Right lobe of liver (tissue), 4 donors: ENCODE measurements around the gene SLC6A7.

Experiments
- CTCF ChIP-seq, 4 donors: fragments of 200-600 bp in 3 of 4; fragments of 450-650 bp in 1 of 4; IDR thresholded peaks; one replicate each; pipeline versions ENCODE4 v1.5.1 to v1.8.0; 2016 to 2022; ENCODE audit warnings: antibody characterized with exemption in 4 of 4, mild to moderate bottlenecking in 2 of 4
- POLR2A ChIP-seq: fragments of 450-650 bp; IDR thresholded peaks from one replicate; pipeline ENCODE4 v1.6.1; 2017; ENCODE audit warnings: antibody characterized with exemption, mild to moderate bottlenecking
- donor health status: DM: no; HTN: no; CAD: no.
- donor health status: DM: no; HTN: no; CAD: no.
- donor health status: DM: no; HTN: yes; CAD: no.

- TF ChIP-seq CTCF (IDR thresholded peaks at IDR 0.05) (no peak), POLR2A (no peak)
These were observed 43.6 kb upstream of the SLC6A7 start for GRCh38 chr5:150146235-150146634.
